HG03457 (cell line): ENCODE data around the gene CARNS1.

Source experiments
- ATAC-seq: cut with Tn5 transposase; IDR thresholded peaks from one replicate; pipeline ENCODE4 v1.9.1; 2021; ENCODE audit warnings: moderate number of reproducible peaks; ENCODE audit not compliant: unreplicated experiment

Gene CARNS1

GRCh38 chr11:67440229-67441097 lies 25.0 kb downstream of the CARNS1 start:
- ATAC-seq: no peak

- ATAC-seq: no peak
Measured at GRCh38 chr11:67441098-67441563, 25.7 kb downstream of the CARNS1 start.

- no peak for ATAC-seq
Measured at GRCh38 chr11:67441731-67442351, 26.4 kb downstream of the CARNS1 start.

- no peak for ATAC-seq
Measured at GRCh38 chr11:67442504-67443404, 27.3 kb downstream of the CARNS1 start.

- ATAC-seq: no peak
Measured at GRCh38 chr11:67445515-67445914, 30.0 kb downstream of the CARNS1 start.

GRCh38 chr11:67448220-67448609 lies 32.7 kb downstream of the CARNS1 start:
- ATAC-seq: no peak

GRCh38 chr11:67449116-67449844 lies 33.8 kb downstream of the CARNS1 start:
- ATAC-seq: no peak

GRCh38 chr11:67450796-67451657 lies 35.5 kb downstream of the CARNS1 start:
- ATAC-seq: no peak

- ATAC-seq: no peak
Measured at GRCh38 chr11:67451658-67451976, 36.1 kb downstream of the CARNS1 start.

- ATAC-seq: no peak
Measured at GRCh38 chr11:67452141-67452952, 36.9 kb downstream of the CARNS1 start, which contains the start of gene GPR152. Gene GPR152, minus strand, starts transcription at chr11:67452729. Its CDS starts 5 bp downstream, at chr11:67452724.

GRCh38 chr11:67453816-67454732 lies 38.6 kb downstream of the CARNS1 start:
- ATAC-seq: no peak

GRCh38 chr11:67455054-67455453 lies 39.6 kb downstream of the CARNS1 start, which contains the start of gene CABP4:
Gene CABP4, plus strand, starts transcription at chr11:67455354. Its CDS starts 70 bp downstream, at chr11:67455424.
- no peak for ATAC-seq

- ATAC-seq: no peak
Measured at GRCh38 chr11:67456068-67456705, 40.7 kb downstream of the CARNS1 start.

GRCh38 chr11:67457453-67457852 lies 42.0 kb downstream of the CARNS1 start:
- ATAC-seq: no peak

- ATAC-seq: no peak
Measured at GRCh38 chr11:67458266-67458665, 42.8 kb downstream of the CARNS1 start.

GRCh38 chr11:67463186-67463585 lies 47.7 kb downstream of the CARNS1 start:
- ATAC-seq: no peak
